ENCODE data around the gene CSTF3.
"Not testable (repeated sequence)": the region's sequence is repeated elsewhere in the genome, so short reads cannot be mapped to it uniquely, and the experiment has no call there.

Gene CSTF3

DNA sequence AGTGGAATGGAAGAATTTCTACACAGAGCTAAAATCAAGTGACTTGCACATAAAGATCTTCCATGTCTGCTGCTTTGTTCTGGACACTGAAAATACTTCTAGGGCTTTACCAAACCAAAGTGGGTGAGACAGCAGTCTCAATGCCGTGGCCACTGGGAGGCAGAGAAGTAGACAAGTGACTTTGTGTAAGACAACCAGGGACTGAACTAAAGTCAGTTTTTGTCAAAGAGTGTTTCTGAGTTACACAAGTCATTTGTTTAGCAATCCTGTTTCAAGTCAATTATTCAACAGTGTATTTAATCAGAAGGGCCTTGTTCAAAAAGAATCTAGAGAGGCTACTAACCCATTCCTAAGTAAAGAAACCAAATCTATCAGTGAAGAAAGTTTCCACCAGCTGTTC is 75.3 kb downstream of the CSTF3 start:
- DNase-seq (ENCODE audit: low read depth in 3 of 3) = no peak

DNA sequence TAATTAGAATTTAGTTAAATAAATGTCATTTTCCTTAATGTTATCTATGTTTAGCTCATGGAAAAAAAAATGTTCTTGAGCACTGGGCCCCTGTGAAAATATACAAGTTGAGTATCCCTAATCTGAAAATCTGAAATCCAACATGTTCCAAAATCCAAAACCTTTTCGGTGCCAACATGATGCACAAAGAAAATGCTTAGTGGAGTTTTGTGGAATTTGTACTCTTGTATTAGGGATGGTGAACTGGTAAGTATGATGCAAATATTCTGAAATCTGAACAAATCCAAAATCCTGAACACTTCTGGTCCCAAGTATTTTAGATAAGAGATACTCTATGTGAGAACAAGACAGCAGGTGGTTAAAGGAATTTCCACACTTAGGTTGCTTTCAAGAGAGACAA is 77.4 kb downstream of the CSTF3 start:
- DNase-seq (ENCODE audit: low read depth in 3 of 3) = no peak

DNA sequence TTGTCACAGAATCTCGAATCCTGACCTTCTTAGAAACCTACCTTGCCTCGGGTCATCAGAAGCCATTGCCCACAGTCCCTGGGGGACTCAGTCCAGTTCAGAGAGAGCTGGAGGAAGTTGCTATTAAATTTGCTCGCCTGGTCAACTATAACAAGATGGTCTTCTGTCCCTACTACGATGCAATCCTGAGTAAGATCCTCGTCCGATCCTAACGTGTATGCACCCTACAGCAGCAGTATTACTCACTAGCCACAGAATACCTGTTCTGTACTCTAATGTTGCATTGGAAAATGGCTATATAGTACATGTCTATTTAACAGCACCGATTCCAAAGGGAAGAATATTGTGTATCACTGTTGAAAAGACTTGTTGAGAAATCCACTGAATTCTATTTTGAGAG is 88.8 kb downstream of the CSTF3 start:
- DNase-seq (ENCODE audit: low read depth in 3 of 3) = no peak

DNA sequence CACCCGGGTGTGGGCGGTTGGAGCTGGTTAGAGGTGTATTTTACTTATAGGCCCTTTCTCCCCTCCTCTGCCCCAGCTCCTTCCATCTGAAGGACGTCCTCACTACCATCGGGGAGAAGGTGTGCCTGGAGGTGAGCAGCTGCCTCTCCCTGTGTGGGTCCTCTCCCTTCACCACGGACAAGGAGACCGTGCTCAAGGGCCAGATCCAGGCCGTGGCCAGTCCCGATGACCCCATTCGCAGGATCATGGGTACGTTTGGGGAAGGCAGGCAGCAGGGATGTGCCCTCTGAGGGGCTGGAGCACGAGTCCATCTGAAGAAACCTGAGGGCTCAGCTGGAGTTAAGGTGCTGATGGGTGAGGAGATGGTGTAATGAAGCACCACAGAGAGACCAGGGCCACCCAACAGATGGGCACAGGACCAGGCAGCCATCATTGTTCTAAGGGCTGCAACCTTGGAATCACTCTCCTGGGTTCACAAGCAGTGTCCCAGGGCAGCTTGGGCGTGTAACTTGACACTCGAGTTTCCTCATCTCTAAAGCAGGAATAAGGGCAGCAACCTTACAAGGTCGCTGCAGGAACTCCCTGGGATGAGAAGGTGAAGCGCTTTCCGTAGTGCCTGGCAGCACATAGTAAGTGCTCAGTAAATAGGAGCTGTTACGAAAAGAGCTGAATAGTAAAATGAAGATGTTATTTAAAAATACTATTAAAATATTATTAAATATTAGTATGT is 92.5 kb downstream of the CSTF3 start:
- no peak for DNase-seq (ENCODE audit: low read depth in 3 of 3)

GRCh38 chr11:33067294-33067693 is 94.0 kb downstream of the CSTF3 start:
- no peak for DNase-seq (ENCODE audit: low read depth in 3 of 3)

DNA sequence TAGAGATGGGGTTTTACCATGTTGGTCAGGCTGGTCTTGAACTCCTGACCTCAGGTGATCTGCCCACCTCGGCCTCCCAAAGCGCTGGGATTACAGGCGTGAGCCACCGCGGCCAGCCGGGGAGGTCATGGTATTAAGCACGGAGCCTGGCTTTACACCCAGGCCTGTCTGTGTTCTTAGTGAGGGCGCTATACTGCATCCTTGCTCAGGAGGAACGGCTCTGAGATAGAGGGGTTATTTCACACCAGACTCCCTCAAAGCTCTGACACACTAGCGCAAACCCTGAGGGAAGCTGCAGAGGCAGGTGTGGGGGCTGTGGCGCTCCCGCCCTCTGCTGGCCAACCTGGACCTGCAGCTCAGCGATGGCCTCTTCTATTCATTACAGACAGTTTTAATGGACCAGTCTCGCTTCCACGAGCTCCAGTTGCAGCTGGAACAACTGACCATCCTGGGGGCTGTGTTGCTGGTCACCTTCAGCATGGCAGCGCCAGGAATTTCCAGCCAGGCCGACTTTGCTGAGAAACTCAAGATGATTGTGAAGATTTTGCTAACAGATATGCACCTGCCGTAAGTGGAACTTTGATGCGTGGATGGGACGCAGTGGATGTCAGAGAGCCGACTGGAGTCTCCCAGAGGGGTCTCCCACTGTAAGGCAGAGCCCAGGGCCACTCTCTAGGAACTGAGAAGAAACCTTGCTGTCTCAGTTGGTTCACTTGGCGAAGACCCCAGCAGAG is 95.7 kb downstream of the CSTF3 start:
- peak; percentile 55 to 62 (median 58) for DNase-seq (ENCODE audit: low read depth in 3 of 3)

DNA sequence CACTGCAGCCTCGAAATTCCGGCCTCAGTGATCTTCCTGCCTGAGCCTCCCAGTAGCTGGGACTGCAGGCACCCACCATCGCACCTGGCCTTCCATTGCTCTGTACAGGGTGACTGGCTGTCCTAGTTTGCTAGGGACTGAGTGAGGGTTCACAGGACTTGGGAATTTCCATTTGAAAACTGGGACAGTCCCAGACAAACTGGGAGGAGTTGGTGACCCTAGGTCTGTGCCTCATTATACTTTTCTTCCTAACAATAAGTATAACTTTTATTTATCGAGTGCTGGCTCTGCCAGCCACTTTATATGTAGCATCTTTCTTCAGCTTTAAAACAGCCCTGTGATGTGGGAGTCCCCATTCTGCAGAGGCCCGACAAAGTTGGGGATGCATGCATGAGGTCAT is 96.4 kb downstream of the CSTF3 start:
- DNase-seq (ENCODE audit: low read depth in 3 of 3) = no peak

GRCh38 chr11:33064033-33064825 is 97.1 kb downstream of the CSTF3 start:
- DNase-seq (ENCODE audit: low read depth in 3 of 3) = no peak

DNA sequence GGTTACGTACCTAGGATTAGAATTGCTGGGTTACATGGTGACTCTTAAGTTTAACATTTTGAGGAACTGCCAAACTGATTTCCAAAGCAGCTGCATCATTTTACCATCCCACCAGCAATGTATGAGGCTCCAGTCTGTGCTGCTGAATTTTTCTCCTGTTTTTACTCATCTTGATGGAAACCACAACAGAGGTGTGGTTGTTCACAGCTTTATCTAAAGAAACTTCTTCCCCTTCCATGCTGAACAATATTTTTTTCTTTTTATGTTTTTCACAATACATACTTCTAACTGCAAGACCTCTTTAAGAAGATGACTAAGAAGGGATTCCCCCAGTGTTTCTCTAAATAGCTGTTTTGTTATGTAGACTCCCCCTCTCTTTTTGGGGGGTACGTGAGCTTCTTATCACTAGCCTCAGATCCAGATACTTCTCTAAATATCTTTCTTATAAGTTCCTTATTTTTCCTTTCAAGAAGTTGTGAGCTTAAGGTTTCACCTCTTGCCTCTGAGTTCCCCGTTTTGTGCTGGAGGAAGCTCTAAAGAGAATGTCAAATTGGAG is 97.9 kb downstream of the CSTF3 start:
- no peak for DNase-seq (ENCODE audit: low read depth in 3 of 3)

DNA sequence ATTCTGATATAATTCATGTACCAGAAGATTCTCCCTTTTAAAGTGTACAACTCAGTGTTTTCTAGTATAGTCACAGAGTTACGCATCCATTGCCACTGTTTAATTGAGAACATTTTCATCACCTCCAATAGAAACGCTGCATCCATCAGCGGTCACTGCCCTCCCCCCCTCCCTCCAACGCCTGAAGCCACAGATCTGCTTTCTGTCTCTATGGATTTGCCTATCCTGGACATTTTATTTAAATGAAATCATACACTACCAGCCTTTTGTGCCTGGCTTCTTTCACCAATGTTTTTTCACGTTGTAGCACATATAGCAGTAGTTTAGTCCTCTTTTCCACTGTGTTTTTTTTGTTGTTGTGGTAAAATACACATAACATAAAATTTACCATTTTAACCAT is 99.1 kb downstream of the CSTF3 start:
- DNase-seq (ENCODE audit: low read depth in 3 of 3) = no peak

DNA sequence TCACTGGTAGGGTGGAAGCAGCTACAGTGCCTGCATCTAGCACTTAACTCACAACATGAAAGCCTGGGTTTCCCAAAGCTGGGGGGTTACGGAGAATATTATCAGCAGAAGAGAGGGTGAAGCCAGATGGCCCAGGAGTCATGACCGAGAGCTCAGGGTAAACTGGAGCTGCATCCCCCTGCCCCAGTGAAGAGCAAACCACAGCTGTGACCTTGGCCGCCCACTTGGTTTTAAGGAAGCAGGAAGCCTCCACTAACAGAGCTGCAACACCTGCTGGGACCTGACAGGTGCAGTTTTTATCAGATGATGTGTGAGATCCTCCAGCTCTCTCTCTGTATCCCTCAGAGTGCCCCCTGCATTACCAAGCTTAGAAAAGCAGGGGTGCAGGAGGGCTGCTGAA is 101.0 kb downstream of the CSTF3 start:
- no peak for DNase-seq (ENCODE audit: low read depth in 3 of 3)

DNA sequence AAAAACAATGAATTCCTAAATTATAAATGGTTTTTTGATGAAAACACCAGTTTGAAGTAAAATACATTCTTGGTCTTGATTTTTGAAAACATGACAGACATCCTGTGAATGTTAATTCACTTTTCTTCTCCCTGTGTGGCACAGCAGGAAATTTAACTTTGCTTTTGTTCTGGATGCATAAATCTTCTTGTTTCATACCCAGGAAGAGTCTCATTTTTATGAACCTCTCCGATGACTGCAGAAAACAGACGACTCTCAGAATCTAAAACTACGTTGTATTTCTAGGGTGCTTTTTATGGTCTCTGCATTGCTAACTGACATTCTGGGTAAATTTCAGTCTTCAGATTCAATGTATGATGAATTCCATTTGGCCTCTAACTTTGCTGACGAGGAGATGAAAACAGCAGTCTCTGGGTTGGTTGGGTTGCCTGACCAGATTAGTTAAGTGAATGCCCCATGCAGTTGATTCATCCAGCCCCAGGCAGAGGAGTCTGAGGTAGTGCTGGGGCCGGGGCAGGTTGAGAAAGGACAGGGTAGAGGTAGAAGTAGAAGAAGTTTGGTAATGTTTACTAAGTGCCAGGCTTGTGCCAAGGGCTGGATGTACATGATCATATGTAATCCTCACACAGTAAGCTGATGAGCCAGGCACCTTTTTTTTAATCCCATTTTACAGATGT is 101.8 kb downstream of the CSTF3 start:
- no peak for DNase-seq (ENCODE audit: low read depth in 3 of 3)

GRCh38 chr11:33057284-33057683 is 104.0 kb downstream of the CSTF3 start:
- no peak for DNase-seq (ENCODE audit: low read depth in 3 of 3)

GRCh38 chr11:33055375-33055774 is 105.9 kb downstream of the CSTF3 start:
- no peak for DNase-seq (ENCODE audit: low read depth in 3 of 3)

- DNase-seq (ENCODE audit: low read depth in 3 of 3) = no peak
These were observed 109.0 kb downstream of the CSTF3 start for GRCh38 chr11:33052231-33052630.

- not testable (repeated sequence) for DNase-seq (ENCODE audit: low read depth in 3 of 3)
These were observed 111.5 kb downstream of the CSTF3 start for GRCh38 chr11:33049565-33050408.

DNA sequence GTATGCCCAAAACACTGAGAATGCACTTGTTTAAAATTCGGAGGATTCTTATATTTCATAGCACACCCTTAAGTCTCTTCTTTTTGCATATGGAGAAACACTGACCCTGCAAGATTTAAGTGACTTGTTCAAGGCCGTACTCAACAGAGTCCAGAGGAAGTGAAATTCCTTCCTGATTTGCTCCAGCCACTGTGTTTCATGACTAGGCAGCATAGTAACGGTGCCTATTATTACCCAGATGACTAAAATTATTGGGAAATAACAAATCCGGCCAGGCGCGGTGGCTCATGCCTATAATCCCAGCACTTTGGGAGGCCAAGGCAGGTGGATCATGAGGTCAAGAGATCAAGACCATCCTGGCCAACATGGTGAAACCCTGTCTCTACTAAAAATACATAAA is 112.6 kb downstream of the CSTF3 start:
- not testable (repeated sequence) for DNase-seq (ENCODE audit: low read depth in 3 of 3)

- DNase-seq (ENCODE audit: low read depth in 3 of 3) = no peak
These were observed 115.6 kb downstream of the CSTF3 start for GRCh38 chr11:33045551-33046255.

DNA sequence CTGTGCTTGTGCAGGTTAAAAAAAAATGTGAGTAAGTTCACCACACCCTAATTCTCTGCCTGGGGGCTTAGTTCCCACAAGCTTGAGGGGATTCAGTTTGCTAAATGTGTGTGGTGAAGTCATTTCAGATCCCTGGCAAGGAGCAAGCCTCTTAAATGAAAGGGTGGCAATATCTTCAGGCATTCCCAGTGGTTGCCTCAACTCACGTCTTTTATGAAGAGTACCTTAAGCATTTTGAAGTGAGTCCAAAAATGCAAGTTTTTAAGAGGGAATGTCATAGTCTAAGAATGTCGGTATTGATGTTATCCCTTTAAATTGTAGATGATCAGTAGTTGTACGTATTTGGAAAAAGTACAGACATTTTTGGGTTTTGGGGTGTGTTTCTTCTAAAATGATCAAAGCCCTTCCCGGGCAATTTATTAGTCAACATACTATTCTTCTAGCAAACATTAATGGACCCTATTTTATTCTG is 117.0 kb downstream of the CSTF3 start:
- DNase-seq (ENCODE audit: low read depth in 3 of 3) = no peak

DNA sequence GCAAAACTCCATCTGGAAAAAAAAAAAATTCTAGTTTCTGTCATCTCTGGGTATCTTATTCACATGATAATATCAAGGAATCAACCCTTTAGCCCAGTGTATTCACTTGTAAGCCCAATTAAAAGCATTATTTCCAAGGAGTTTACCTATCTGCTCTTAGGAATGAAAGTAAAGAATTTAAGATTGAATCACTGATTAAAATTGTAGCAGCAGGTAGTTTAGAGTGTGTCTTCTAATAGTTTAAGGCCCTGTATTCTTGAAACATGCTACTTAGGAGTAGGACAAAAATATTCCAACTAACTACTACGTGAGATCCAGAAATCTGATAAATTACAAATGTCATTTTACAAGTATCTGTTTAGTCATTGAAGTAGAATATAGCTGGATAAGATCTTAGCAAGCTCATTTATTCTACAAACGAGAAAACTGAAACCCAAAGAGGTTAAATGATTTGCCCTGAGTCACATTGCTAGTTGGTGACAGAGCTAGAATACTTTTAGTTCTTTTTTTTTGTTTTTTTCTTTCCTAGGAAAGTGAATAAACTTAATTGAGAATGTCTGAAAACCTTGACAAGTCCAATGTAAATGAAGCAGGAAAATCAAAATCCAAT is 118.0 kb downstream of the CSTF3 start:
- no peak for DNase-seq (ENCODE audit: low read depth in 3 of 3)
